Stimulated activated CD4-positive, alpha-beta T cell treated with anti-CD3 and anti-CD28 coated beads, Interleukin-12 subunit alpha, Interleukin-12 subunit beta, amount 100 ng/mL, for 24 hours (primary cell): ENCODE measurements around the gene FNDC11.
"Not testable (repeated sequence)": the region's sequence is repeated elsewhere in the genome, so short reads cannot be mapped to it uniquely, and the experiment has no call there.

Source experiments
- DNase-seq, 2 experiments: peaks; one replicate each; pipeline ENCODE4 v3.0.0-alpha.2; 2020; ENCODE audit warnings: low read depth in 2 of 2

Gene FNDC11

DNA sequence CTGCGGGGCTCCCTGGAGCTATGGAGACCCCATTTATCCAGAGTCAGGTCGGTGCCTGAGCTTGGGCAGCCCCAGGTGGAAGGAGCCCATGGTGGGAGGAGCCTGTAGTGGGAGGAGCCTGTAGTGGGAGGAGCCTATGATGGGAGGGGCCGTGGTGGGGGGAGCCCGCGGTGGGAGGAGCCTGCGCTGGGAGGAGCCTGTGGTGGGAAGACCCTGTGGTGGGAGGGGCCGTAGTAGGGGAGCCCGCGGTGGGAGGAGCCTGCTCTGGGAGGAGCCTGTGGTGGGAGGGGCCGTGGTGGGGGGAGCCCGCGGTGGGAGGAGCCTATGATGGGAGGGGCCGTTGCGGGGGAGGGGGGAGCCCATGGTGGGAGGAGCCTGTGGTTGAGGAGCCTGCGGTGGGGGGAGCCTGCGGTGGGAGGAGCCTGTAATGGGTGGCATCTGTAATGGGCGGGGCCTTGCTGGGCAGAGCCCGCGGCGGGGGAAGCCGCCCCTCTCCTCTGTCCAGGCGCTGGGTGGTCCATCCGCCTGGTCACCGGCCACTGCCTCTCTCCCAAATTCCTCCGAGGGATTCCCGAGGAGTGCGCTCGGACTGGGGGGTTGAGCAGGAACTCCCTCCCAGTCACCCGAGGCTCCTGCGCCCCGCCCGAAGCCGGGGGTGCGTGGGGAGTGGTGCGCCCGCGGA lies 567 bp upstream of the FNDC11 start:
- DNase-seq, result peak; percentile 73 to 76

- DNase-seq, result no peak
Measured at GRCh38 chr20:63554361-63555278, 661 bp downstream of the FNDC11 start.

- DNase-seq, result no peak
Measured at GRCh38 chr20:63555661-63556381, 1.9 kb downstream of the FNDC11 start.

DNA sequence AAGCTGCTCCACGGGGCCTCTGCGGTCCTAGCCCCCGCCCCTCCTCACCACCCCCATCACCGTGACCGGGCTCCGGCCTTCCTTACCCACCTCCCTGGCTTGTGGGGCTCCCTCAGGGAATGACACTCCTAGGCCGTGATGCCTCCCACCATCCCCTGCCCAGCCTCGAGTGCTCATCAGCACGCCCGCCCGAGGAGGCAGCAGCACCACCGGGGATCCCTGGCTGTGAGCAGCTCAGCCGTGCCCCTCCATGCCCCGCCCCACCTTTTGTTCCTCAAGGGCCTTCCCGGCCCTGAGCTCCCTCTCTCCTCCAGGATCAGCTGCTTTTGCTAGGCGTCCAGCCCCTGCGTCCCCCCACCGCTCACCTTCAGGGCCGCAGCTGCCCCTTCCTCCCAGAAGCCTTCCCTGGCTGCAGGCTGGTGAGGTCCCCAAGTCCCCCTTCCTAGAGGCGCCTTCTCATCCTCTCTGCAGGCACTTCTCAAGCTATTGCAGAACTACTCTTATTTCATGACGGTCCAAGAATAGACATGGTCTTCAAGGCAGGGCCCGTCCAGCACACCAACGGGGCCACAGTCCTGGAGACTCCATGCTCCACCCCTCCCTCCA lies 3.0 kb downstream of the FNDC11 start:
- no peak for DNase-seq

GRCh38 chr20:63557481-63557891 lies 3.5 kb downstream of the FNDC11 start:
- no peak for DNase-seq

GRCh38 chr20:63558804-63559484 lies 5.0 kb downstream of the FNDC11 start:
- DNase-seq, result no peak

GRCh38 chr20:63559485-63560332 lies 5.8 kb downstream of the FNDC11 start:
- not testable (repeated sequence) for DNase-seq

GRCh38 chr20:63560333-63560805 lies 6.4 kb downstream of the FNDC11 start:
- DNase-seq, result no peak

GRCh38 chr20:63560856-63561609 lies 7.1 kb downstream of the FNDC11 start:
- no peak for DNase-seq

DNA sequence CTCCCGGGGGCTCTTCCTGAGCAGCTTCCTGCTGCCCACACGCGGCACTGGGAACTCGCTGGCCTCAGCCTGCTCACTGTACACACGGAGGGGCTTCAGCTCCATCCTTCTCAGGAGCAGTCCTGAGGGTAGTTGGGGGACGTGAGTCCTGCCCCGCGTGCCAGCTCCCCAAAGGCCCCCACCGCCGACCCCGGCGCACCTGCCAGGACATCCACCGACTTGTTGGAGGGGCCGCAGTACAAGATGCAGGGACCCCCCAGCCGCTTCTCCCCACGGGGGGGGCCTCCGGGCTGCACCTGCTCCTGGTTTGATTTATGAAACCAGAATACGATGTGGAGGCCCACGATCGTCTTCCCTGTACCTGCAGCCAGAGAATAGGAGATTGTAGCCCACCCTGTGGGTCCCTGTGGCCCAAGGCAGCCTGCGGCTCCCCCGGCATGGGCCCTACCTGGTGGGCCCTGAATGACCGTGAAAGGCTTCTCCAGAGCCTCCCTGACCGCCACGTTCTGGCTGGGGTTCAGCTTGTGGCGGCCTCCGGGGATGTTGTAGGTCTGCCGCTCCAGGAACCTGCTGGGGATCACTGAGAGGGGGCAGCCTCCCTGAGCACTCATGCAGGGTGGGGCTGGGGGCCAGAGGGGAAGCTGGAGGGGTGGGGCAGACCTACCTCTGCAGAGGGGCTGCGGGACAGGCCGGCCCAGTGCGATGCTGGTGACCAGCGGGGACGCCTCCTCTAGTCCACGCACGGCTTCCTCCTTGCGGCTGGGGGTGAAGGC lies 7.9 kb downstream of the FNDC11 start:
- no peak for DNase-seq

DNA sequence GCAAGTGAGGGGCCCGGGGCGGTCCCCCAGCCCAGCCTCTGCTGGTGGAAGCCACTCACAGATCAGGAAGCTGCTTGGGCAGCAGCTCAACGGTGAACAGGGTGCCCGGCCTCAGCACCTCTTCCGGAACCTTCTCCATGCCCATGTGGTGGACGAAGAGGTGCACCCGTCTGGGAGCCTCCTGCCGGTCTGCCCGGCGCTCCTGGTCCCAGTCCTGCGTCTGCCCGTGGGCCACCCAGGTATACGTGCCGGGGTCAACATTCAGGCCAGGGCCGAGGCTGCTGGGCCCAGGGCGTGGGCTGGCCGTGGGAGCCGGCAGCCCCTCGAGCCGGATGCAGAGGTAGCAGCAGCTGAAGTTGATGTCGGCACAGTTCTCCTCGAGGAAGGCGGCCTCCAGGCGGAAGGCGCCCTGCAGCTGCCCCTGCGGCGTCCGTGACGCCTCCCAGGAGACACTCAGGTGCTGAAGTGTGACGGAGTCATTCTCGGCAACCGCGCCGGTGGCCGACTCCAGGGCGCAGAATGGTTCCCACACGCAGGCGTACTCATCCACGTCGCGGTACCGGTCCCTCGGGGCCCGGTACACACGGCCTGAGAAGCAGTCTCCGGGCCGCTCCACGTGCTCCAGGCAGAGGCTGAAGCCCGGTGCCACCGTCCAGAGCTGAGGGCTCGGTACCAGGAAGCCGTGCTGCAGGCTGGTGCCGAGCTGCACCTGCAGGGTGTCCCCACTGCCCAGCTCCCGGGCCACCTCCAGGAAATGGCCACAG lies 8.7 kb downstream of the FNDC11 start:
- no peak for DNase-seq

DNA sequence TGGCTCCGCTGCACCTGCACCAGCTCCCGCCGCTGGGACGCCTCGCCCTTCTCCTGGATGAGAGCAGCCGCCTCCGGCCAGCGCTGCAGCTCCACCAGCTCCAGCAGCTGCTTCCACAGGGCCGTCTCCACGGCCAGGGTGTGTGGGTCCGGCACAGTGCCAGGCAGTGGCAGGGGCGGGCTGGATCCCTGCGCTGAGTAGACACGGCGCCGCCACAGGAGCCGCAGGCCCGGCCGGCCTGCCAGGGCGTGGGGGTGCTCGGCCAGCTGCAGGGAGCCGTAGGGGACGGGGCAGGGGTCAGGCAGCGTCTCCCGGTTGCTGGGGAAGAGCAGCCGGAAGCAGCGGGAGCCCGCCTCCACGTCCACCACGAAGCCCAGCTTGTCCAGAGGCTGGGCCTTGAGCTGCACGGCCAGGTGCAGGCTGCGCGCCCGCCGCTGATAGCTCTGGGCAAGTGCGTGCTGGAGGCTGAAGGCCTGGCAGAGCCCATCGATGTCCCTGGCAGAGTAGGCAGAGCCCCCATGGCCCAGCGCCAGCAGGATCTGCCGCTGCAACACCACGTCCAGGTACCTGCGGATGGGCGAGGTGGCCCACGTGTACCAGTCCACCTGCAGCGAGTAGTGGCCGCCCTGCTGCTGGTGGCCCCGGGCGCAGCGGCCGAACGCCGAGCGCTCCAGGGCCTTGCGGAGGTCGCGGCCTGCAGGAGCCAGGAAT lies 9.4 kb downstream of the FNDC11 start:
- no peak for DNase-seq

- DNase-seq, result no peak
Measured at GRCh38 chr20:63564036-63564810, 10.3 kb downstream of the FNDC11 start.

- DNase-seq, result no peak
Measured at GRCh38 chr20:63565021-63565698, 11.2 kb downstream of the FNDC11 start.

DNA sequence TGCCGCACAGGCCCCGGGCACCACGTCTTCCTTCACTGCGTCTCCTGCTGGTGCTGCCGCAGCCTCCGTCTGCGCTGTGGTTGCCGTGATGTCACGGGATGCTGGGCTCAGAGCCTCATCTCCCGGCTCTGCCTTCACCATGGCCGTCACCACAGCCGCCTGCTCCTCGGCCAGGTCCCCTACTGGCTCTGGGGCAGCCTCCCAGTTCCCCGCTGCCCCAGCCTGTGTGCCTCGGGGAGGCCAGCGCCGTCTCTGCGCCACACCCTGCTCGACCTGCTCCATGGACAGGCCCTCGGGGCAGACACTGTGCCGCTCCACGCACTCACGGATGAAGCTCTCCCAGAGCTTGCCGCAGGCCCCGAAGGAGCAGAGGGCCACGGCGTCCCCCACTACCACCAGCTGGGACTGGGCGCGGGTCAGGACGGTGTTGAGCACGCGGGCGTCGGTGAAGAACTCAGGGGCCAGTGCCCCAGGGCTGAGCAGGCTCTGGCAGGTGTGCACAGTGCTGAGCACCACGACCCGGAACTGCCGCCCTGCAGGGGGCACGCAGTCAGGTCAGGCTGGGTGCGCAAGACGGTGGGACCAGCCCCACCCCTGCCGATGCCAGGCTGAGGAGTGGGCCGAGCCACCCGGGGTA lies 11.9 kb downstream of the FNDC11 start:
- no peak for DNase-seq
